SK-MEL-5 (cell line): ENCODE data around the gene FAM83E. TPM values are rescaled to one million over a fixed set of nuclear protein-coding genes. Genes with fewer than 3 reads are reported as not detected.

ENCODE experiments used
- DNase-seq: peaks from one replicate; pipeline ENCODE4 v3.0.0-alpha.2; 2016; ENCODE audit warnings: low read depth, low spot score
- in situ Hi-C: cut with HindIII; loops from 2 replicates; pipeline ENCODE4 v1.10.0; 2016; ENCODE audit warnings: low sequenced_read_pairs, high pct_unique_total_duplicates, low pct_unique_long_range_greater_than_20kb
- total RNA-seq: library from RNA; depleted of rRNA; stranded (reverse); fragments of >200 nt; shearing (Covaris generic); gene quantifications from 2 replicates; pipeline ENCODE4 v1.2.3, GENCODE V29; 2014; rRNA removed

The FAM83E gene
- total RNA-seq, 1 experiment from 2014 or later = 0.34 TPM

- no peak for DNase-seq
- in situ Hi-C loops = no loop called here
Observed at GRCh38 chr19:48565090-48565489, 49.8 kb downstream of the FAM83E start.

Other genes starting within 250 kb of the FAM83E start
- gene KDELR1, start 223.5 kb downstream of the FAM83E start, total RNA-seq = 82.2 and 97.9 TPM in 2 replicates
- gene GRIN2D, start 221.4 kb downstream of the FAM83E start, total RNA-seq = 0.08 TPM in 1 of 2 replicates, not detected in the other
- gene GRWD1, start 169.1 kb downstream of the FAM83E start, total RNA-seq = 43.7 and 44.4 TPM in 2 replicates
- 0.58 and 0.64 TPM in 2 replicates for gene KCNJ14, start 159.5 kb downstream of the FAM83E start, total RNA-seq
- 39.5 and 41.0 TPM in 2 replicates for gene CYTH2, start 145.7 kb downstream of the FAM83E start, total RNA-seq
- gene LMTK3, start 103.2 kb downstream of the FAM83E start, total RNA-seq = not detected in 2 replicates
- 0.27 and 0.34 TPM in 2 replicates for gene SULT2B1, start 62.9 kb downstream of the FAM83E start, total RNA-seq
- not detected in 2 replicates for gene SPACA4, start 8.3 kb downstream of the FAM83E start, total RNA-seq
- gene RPL18, start 4.1 kb upstream of the FAM83E start, total RNA-seq = 1,626 and 1,782 TPM in 2 replicates
- gene SPHK2, start 4.4 kb upstream of the FAM83E start, total RNA-seq = 4.8 and 7.3 TPM in 2 replicates
- gene DBP, start 22.3 kb upstream of the FAM83E start, total RNA-seq = 19.9 and 21.3 TPM in 2 replicates
- gene CA11, start 31.1 kb upstream of the FAM83E start, total RNA-seq = 5.1 and 7.1 TPM in 2 replicates
- gene NTN5, start 57.9 kb upstream of the FAM83E start, total RNA-seq = 0.05 TPM in 1 of 2 replicates, not detected in the other
- not detected in 2 replicates for gene FUT2, start 80.9 kb upstream of the FAM83E start, total RNA-seq
- 0.35 and 0.50 TPM in 2 replicates for gene MAMSTR, start 104.6 kb upstream of the FAM83E start, total RNA-seq
- gene RASIP1, start 125.5 kb upstream of the FAM83E start, total RNA-seq = 0.71 and 1.2 TPM in 2 replicates
- gene IZUMO1, start 131.8 kb upstream of the FAM83E start, total RNA-seq = not detected in 2 replicates
- gene FUT1, start 137.6 kb upstream of the FAM83E start, total RNA-seq = 0.11 and 0.16 TPM in 2 replicates
- gene FGF21, start 140.4 kb upstream of the FAM83E start, total RNA-seq = not detected in 2 replicates
- 12.5 and 14.4 TPM in 2 replicates for gene BCAT2, start 196.0 kb upstream of the FAM83E start, total RNA-seq
- gene HSD17B14, start 221.4 kb upstream of the FAM83E start, total RNA-seq = 53.9 and 58.9 TPM in 2 replicates